ENCODE data around the gene LENG9.
"Not testable (repeated sequence)": the region's sequence is repeated elsewhere in the genome, so short reads cannot be mapped to it uniquely, and the experiment has no call there.

The LENG9 gene

DNA sequence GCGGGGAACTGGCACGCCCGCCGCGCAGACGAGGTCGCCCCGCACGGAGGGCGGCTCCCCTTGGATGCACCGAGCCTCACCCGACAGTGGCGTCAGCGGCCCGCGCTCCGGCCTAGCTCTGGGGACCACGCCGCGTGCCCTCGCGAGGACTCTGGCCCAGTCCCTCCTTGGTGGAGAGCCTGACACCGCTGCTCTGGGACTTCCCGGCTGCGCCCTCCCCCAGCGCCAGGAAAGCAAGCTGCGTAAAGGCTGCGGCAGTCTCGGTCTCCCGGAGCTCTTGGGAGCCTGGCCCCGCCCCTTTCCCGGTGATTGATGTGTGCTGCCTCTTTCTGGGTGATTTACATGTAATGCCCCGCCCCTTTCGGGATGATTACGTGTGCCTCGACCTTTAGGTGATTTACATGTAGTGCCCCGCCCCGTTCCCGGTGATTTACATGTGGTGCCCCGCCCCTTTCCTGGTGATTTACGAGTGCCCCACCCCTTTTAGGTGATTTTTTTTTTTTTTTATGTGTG lies at the start of gene LENG9:
Gene LENG9 (minus strand): TSS at position 248 of the 513 bp plus-strand sequence. CDS start 252 bp downstream, outside the sequence.
- peak; percentile 95 for DNase-seq (ENCODE audit: low spot score)

- DNase-seq (ENCODE audit: low spot score): not testable (repeated sequence)
Observed at GRCh38 chr19:54509200-54509940, 45.8 kb upstream of the LENG9 start.

DNA sequence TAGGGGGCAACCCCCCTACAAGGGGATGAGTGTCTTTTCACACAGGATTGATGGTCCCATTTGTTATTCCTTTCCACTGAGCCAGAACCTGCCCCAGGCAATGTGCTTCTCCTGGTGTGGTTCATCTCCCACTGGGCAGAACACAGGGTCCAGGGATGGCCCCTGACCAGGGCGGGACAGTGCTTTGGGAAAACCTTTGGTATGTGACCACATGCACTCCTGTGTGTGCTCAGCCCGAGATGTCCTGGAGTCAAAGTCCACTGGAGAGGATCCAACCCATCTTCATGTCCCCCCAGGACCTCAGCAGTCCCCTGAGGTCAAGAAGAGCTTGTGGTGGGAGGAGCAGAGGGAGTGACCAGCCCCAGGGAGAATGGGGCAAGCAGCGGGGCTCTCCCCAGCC lies 44.9 kb upstream of the LENG9 start:
- DNase-seq (ENCODE audit: low spot score): not testable (repeated sequence)

- DNase-seq (ENCODE audit: low spot score): no peak
Observed at GRCh38 chr19:54507824-54508223, 44.2 kb upstream of the LENG9 start.

GRCh38 chr19:54507038-54507717 lies 43.6 kb upstream of the LENG9 start:
- DNase-seq (ENCODE audit: low spot score): not testable (repeated sequence)

GRCh38 chr19:54506079-54506478 lies 42.5 kb upstream of the LENG9 start:
- DNase-seq (ENCODE audit: low spot score): no peak

DNA sequence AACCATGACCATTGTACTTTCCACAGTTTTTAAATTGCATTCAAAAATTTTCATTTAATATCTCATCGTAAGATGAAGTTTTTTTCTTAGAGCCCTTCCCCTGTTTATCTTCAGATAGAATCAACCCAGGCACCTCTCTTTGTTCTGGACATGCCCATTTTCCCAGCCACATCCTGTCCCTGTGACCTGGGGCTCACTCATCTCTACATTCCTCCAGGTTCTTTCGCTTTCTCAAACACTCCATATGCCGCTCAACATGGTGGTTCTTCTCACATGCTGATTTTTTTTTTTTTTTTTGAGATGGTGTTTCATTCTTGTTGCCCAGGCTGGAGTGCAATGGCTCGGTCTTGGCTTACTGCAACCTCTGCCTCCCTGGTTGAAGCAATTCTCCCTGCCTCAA lies 42.0 kb upstream of the LENG9 start:
- DNase-seq (ENCODE audit: low spot score): not testable (repeated sequence)

GRCh38 chr19:54502518-54503048 lies 39.0 kb upstream of the LENG9 start, which contains the start of gene LAIR2:
Gene LAIR2 (plus strand): TSS chr19:54502831. CDS start chr19:54502919, 88 bp downstream.
- no peak for DNase-seq (ENCODE audit: low spot score)

GRCh38 chr19:54498451-54498772 lies 34.8 kb upstream of the LENG9 start:
- not testable (repeated sequence) for DNase-seq (ENCODE audit: low spot score)

GRCh38 chr19:54497747-54498450 lies 34.3 kb upstream of the LENG9 start:
- not testable (repeated sequence) for DNase-seq (ENCODE audit: low spot score)

DNA sequence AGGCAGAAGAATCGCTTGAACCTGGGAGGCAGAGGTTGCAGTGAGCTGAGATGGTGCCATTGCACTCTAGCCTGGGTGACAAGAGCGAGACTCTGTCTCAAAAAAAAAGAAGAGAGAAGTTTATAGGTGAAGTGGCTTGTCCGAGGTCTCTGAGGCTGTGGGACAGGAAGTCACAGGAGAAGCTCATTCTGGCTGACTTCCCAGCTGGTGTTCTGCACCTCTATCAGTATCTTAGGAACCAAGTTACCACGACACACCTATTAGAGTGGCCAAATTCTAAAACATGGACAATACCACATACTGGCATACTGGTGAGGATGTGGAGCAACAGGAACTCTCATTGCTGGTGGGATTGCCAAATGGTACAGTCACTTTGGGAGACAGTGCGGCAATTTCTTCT lies 31.7 kb upstream of the LENG9 start:
- DNase-seq (ENCODE audit: low spot score): not testable (repeated sequence)

- no peak for DNase-seq (ENCODE audit: low spot score)
Observed at GRCh38 chr19:54493967-54494585, 30.5 kb upstream of the LENG9 start.

- not testable (repeated sequence) for DNase-seq (ENCODE audit: low spot score)
Observed at GRCh38 chr19:54493056-54493455, 29.5 kb upstream of the LENG9 start.

GRCh38 chr19:54492568-54492967 lies 29.0 kb upstream of the LENG9 start:
- no peak for DNase-seq (ENCODE audit: low spot score)

- DNase-seq (ENCODE audit: low spot score): no peak
Observed at GRCh38 chr19:54489766-54490165, 26.2 kb upstream of the LENG9 start.

DNA sequence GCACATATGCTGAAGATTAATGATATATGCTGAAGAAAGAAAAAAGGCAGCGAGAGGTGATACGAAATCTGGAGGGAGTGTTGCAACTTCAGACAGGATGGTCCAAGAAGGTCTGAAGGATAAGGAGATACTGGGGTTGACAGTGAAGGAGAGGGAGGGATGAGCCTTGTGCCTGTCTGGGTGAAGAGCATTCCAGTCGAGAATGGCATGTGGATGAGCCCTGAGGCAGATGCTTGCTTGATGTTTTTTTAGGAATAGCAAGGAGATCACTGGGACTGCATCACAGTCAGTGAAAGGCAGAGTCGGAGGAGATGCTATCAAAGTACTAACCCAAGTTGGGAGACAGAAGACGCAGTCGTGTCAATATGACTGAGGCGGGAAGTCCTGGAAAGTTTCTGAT lies 25.8 kb upstream of the LENG9 start:
- no peak for DNase-seq (ENCODE audit: low spot score)

- no peak for DNase-seq (ENCODE audit: low spot score)
Observed at GRCh38 chr19:54485851-54486250, 22.3 kb upstream of the LENG9 start.

DNA sequence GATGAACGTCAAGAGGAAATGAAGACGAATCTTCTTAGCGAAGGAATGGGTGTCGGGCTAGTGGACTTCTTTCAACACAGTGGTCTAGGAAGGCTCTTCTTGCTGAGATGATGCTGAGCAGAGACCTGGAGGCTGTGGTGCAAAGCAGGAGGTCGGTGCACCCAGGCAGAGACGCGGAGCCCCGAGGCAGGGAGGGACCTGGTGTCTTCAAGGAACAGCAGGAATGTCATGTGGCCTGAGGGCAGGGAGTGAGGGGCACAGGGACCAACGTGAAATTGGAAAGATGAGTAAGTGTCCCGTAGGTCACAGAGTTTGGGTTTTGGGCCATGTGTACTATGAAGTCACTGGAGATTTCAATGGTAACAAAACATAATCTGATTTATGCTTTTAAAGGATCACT lies 20.9 kb upstream of the LENG9 start:
- no peak for DNase-seq (ENCODE audit: low spot score)

DNA sequence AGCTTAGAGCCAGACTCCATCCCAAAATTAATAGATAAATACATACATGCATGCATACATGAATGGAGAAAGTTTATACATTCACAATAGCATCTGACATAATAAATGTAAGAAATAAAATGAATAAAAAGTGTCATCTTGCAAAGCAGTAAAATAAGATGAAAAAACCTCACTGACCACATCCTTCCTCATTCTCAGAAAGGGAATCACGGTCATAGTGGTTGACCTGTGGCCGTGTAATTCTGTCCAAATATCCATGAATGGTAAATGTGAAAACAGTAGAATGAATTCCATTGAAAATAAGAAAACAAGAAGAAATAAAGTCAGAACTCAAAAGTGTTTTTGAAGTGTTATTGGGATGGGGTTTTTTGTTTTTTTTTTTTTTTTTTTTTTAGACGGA lies 19.3 kb upstream of the LENG9 start:
- DNase-seq (ENCODE audit: low spot score): no peak

GRCh38 chr19:54481326-54481930 lies 17.9 kb upstream of the LENG9 start:
- peak; percentile 47 for DNase-seq (ENCODE audit: low spot score)

GRCh38 chr19:54480051-54480450 lies 16.5 kb upstream of the LENG9 start:
- no peak for DNase-seq (ENCODE audit: low spot score)
